ES-I3 (cell line): ENCODE results near the gene TGM2.

Experiments
- H3K36me3 ChIP-seq: 2 replicates; pipeline ENCODE4 v1.6.1; 2013; ENCODE audit warnings: mild to moderate bottlenecking, low read length, control low read depth, moderate library complexity; ENCODE audit not compliant: insufficient read depth
- H3K4me1 ChIP-seq: 2 replicates; pipeline ENCODE4 v1.6.1; 2013; ENCODE audit warnings: mild to moderate bottlenecking, control low read depth, low read length; ENCODE audit not compliant: insufficient read depth
- H3K9ac ChIP-seq: 2 replicates; pipeline ENCODE4 v1.6.1; 2013; ENCODE audit warnings: low read depth, mild to moderate bottlenecking, low read length, moderate library complexity
- H3K9me3 ChIP-seq: 2 replicates; pipeline ENCODE4 v1.6.1; 2013; ENCODE audit warnings: mild to moderate bottlenecking, low read length, moderate library complexity; ENCODE audit not compliant: control insufficient read depth, insufficient read depth

Gene TGM2

GRCh38 chr20:38078084-38078483 is 87.0 kb downstream of the TGM2 start:
- no peak overlapping the region for H3K9ac ChIP-seq
- peaks cover 5% of the 10 kb centered on the region; the same call in 1 of the 2 replicates for H3K4me1 ChIP-seq
- no peaks in the 10 kb centered on the region; the same call in 1 of the 2 replicates for H3K9me3 ChIP-seq
- H3K36me3 ChIP-seq: peaks cover 4% of the 10 kb centered on the region; the same call in 1 of the 2 replicates
